Activated CD4-positive, alpha-beta memory T cell treated with anti-CD3 and anti-CD28 coated beads for 36 hours (primary cell): Measurements from ENCODE around the gene TPCN1. TPM values are rescaled to one million over a fixed set of nuclear protein-coding genes. Genes with fewer than 3 reads are reported as not detected.

ENCODE experiments used
- CTCF ChIA-PET: fragments of 350-600 bp; sonication (Branson Sonifier 250); formaldehyde crosslinking; loops from one replicate; lab custom pipeline; 2021; ENCODE audit warnings: antibody characterized with exemption, inconsistent platforms; lab: Charles Lee
- POLR2A ChIA-PET: fragments of 350-600 bp; sonication (Branson Sonifier 250); formaldehyde crosslinking; loops from one replicate; lab custom pipeline; 2021; ENCODE audit warnings: antibody characterized with exemption; lab: Charles Lee
- DNase-seq: peaks from one replicate; pipeline ENCODE4 v3.0.0-alpha.2; 2020
- H3K27ac Mint-ChIP-seq: one replicate; pipeline ENCODE4 v1.8.0; 2021; ENCODE audit warnings: mixed read lengths
- H3K27me3 Mint-ChIP-seq: one replicate; pipeline ENCODE4 v1.8.0; 2021; ENCODE audit warnings: mixed read lengths
- H3K36me3 Mint-ChIP-seq: one replicate; pipeline ENCODE4 v1.8.0; 2021; ENCODE audit warnings: mixed read lengths
- H3K4me1 Mint-ChIP-seq: one replicate; pipeline ENCODE4 v1.8.0; 2021; ENCODE audit warnings: low read depth, mixed read lengths
- H3K4me3 Mint-ChIP-seq: one replicate; pipeline ENCODE4 v1.8.0; 2021; ENCODE audit warnings: mild to moderate bottlenecking, mixed read lengths
- H3K9me3 Mint-ChIP-seq: one replicate; pipeline ENCODE4 v1.8.0; 2021; ENCODE audit warnings: mixed read lengths
- intact Hi-C: fragments of 100-400 bp; cut with micrococcal nuclease; formaldehyde crosslinking; loops from one replicate; pipeline ENCODE4 v1.15.1; 2023
- total RNA-seq, 2 experiments: library from RNA; stranded (reverse); gene quantifications; one replicate each; pipeline ENCODE4 v1.2.3, GENCODE V29; 2021

TPCN1 gene
- total RNA-seq, 2 experiments from 2014 or later: 44.0 to 51.6 TPM

- no peaks in the 10 kb centered on the region for H3K4me1 Mint-ChIP-seq
- DNase-seq: no peak
- H3K9me3 Mint-ChIP-seq: no peaks in the 10 kb centered on the region
- no peaks in the 10 kb centered on the region for H3K27me3 Mint-ChIP-seq
- POLR2A ChIA-PET: no interaction called here
- CTCF ChIA-PET: no interaction called here
- H3K36me3 Mint-ChIP-seq: peaks cover 12% of the 10 kb centered on the region
- intact Hi-C loops: no loop called here
- no peak overlapping the region for H3K4me3 Mint-ChIP-seq
- H3K27ac Mint-ChIP-seq: no peak overlapping the region
These were observed 75.4 kb downstream of the TPCN1 start for GRCh38 chr12:113296557-113297213.

DNA sequence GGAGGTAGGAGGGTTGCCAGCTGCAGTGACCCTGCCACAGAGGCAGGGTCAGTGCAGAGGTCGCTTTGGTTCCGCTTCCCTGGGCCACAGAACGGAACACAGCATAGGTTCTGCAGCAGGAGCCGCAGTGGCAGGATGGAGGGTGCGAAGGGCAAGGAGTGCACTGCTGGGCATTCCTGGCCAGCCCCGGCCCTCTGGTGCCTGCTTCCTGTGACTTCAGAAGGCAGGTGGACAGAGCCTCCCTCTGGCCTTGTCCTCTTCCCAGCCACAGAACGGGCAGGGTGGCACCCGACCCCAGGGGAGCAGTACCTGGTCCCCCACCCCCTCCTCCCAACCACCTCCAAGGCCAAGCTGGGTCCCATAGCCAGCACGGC is 75.9 kb downstream of the TPCN1 start:
- H3K27me3 Mint-ChIP-seq: no peaks in the 10 kb centered on the region
- intact Hi-C loops: no loop called here
- POLR2A ChIA-PET: no interaction called here
- H3K9me3 Mint-ChIP-seq: no peaks in the 10 kb centered on the region
- DNase-seq: no peak
- H3K4me1 Mint-ChIP-seq: no peaks in the 10 kb centered on the region
- no peak overlapping the region for H3K4me3 Mint-ChIP-seq
- CTCF ChIA-PET: no interaction called here
- no peak overlapping the region for H3K27ac Mint-ChIP-seq
- H3K36me3 Mint-ChIP-seq: peaks cover 12% of the 10 kb centered on the region

DNA sequence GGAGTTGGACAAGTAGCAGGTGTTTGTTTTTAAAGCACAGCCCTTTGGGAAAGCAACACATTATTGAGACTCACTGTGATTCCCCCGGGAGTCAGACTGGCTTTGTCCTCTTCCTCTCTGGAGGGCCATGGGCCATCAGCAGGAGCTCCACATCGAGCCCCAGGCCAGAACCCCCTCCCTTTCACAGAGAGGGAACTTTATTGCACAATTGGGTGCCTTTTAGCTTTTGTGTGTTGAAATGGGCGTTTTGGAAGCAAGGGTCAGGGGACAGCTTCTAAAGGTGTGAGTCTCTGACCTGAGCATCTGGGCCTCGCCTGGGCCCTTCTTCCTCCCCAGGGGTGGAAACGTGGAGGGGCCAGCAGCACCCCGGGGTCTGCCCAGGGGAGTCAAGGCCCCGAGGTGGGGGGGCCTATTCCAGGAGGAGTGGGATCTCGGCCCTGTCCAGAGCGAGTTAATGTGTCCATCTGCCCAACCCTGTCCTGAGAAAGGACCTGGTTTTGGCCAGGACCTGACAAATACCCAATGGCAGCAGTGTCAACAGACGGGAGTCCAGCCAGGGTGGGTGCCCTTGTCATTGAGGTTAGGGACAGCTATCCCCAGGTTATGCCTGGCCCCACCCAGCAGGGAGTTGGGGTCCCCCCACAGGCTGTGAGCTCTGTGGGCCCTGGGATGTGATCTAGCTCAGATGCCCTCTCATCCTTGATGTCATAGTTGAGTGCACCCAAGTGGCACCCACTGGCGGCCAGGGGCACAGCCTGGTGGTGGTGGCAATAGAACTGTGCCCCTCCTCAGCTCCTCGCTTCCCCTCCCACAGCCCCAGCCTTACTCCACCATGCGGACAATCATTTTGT is 76.6 kb downstream of the TPCN1 start:
- no peak overlapping the region for H3K4me3 Mint-ChIP-seq
- no peak for DNase-seq
- intact Hi-C loops: no loop called here
- H3K36me3 Mint-ChIP-seq: peaks cover 13% of the 10 kb centered on the region
- no peaks in the 10 kb centered on the region for H3K27me3 Mint-ChIP-seq
- ChIA-PET POLR2A (no interaction called here), CTCF (no interaction called here)
- no peak overlapping the region for H3K27ac Mint-ChIP-seq
- no peaks in the 10 kb centered on the region for H3K9me3 Mint-ChIP-seq
- H3K4me1 Mint-ChIP-seq: peaks cover 5% of the 10 kb centered on the region

DNA sequence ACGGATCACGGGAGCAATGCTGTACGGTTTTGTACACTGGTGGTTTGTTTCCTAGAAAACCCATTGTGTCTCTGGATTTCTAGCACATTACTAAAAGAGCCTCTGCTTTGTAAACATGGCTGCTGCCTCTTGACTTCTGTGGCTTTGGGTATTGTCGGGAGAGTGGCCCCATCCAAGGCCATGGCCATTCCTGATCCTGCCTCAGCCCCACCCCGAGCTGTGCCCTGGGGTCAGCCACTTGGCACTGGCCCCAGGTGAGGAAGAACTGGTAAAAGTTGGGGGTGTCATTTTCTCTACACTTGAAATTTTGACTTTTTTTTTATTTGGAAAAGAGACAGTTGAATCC is 77.2 kb downstream of the TPCN1 start:
- peaks cover 12% of the 10 kb centered on the region for H3K36me3 Mint-ChIP-seq
- H3K27me3 Mint-ChIP-seq: no peaks in the 10 kb centered on the region
- H3K27ac Mint-ChIP-seq: no peak overlapping the region
- ChIA-PET POLR2A (no interaction called here), CTCF (no interaction called here)
- intact Hi-C loops: no loop called here
- no peaks in the 10 kb centered on the region for H3K9me3 Mint-ChIP-seq
- H3K4me1 Mint-ChIP-seq: peaks cover 8% of the 10 kb centered on the region
- DNase-seq: no peak
- no peak overlapping the region for H3K4me3 Mint-ChIP-seq

DNA sequence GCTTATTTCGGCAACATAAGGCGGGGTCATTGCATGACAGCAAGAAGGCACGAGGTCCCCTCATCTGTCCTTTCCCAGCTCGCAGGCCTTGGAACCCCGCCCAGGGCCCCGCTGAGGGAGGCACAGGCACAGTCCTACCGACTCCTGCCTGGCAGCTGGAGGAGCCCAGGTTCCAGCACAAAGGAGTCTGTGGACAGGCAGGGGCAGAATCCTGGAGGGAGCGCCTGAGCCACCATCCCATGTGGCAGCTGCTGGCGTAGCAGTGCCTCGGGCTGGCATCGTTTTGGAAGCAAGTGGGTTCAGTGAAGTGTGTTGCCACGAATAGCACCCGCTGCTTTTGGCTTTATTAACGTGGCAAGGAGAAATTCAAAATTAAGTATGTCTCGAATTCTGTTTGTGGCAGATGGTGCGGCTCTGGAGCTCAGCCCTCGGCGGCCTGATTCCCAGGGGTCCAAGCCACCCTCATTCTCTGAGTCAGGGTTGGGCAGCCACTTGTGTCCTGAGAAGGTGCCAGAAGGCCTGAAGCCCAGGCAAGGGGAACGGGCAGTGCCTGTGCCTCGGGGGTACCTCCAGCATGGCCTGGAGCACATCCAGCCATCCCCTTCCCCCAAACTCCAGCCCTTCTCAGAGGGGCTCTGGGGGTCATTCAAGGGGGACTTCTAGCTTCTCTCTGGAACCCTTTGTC is 77.7 kb downstream of the TPCN1 start:
- intact Hi-C loops: no loop called here
- CTCF ChIA-PET: no interaction called here
- no peaks in the 10 kb centered on the region for H3K27me3 Mint-ChIP-seq
- peaks cover 10% of the 10 kb centered on the region for H3K36me3 Mint-ChIP-seq
- H3K27ac Mint-ChIP-seq: no peak overlapping the region
- H3K9me3 Mint-ChIP-seq: no peaks in the 10 kb centered on the region
- POLR2A ChIA-PET: interaction anchor here (0.6 kb wide), 1 partner anchor 10 kb away, joined by 3 read pairs; no protein-coding TSS in a partner anchor
- H3K4me1 Mint-ChIP-seq: peaks cover 10% of the 10 kb centered on the region
- no peak overlapping the region for H3K4me3 Mint-ChIP-seq
- no peak for DNase-seq

GRCh38 chr12:113299619-113300237 is 78.5 kb downstream of the TPCN1 start:
- Mint-ChIP-seq H3K36me3 (peaks cover 10% of the 10 kb centered on the region), H3K9me3 (no peaks in the 10 kb centered on the region), H3K4me1 (peaks cover 10% of the 10 kb centered on the region), H3K4me3 (no peak overlapping the region), H3K27me3 (no peaks in the 10 kb centered on the region), H3K27ac (no peak overlapping the region)
- intact Hi-C loops: no loop called here
- ChIA-PET CTCF (interaction anchor here (0.6 kb wide), 1 partner anchor 114 kb away, joined by 3 read pairs; the partner anchor contains the start of genes DDX54 and RITA1), POLR2A (interaction anchor here (0.6 kb wide), 1 partner anchor 9 kb away, joined by 3 read pairs; no protein-coding TSS in a partner anchor)
- no peak for DNase-seq

DNA sequence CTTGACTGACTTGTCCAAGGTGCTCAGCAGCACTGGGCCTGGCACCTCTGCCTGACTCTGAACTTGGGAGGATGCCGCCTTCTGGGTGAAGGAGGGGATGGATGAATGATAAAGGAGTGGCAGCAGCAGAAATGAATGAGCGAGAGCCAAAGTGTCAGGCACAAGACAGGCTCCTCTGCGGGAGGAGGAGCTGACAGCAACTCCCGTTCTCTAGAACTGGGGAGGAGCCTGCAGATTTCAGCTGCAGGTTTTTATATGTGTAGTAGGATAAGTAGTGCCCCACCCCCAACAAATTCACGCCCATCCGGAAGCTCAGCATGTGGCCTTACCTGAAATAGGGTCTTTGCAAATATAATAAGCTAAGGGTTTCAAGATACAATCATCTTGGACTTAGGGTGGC is 80.5 kb downstream of the TPCN1 start:
- no peak for DNase-seq
- no peaks in the 10 kb centered on the region for H3K9me3 Mint-ChIP-seq
- CTCF ChIA-PET: no interaction called here
- peaks cover 3% of the 10 kb centered on the region for H3K36me3 Mint-ChIP-seq
- H3K27me3 Mint-ChIP-seq: no peaks in the 10 kb centered on the region
- POLR2A ChIA-PET: no interaction called here
- intact Hi-C loops: no loop called here
- no peak overlapping the region for H3K4me3 Mint-ChIP-seq
- no peak overlapping the region for H3K27ac Mint-ChIP-seq
- H3K4me1 Mint-ChIP-seq: peaks cover 10% of the 10 kb centered on the region

GRCh38 chr12:113302466-113302865 is 81.2 kb downstream of the TPCN1 start:
- no peak for DNase-seq
- H3K27ac Mint-ChIP-seq: no peak overlapping the region
- H3K27me3 Mint-ChIP-seq: no peaks in the 10 kb centered on the region
- peaks cover 10% of the 10 kb centered on the region for H3K4me1 Mint-ChIP-seq
- H3K4me3 Mint-ChIP-seq: no peak overlapping the region
- intact Hi-C loops: no loop called here
- H3K36me3 Mint-ChIP-seq: peaks cover 5% of the 10 kb centered on the region
- ChIA-PET CTCF (no interaction called here), POLR2A (no interaction called here)
- no peaks in the 10 kb centered on the region for H3K9me3 Mint-ChIP-seq

DNA sequence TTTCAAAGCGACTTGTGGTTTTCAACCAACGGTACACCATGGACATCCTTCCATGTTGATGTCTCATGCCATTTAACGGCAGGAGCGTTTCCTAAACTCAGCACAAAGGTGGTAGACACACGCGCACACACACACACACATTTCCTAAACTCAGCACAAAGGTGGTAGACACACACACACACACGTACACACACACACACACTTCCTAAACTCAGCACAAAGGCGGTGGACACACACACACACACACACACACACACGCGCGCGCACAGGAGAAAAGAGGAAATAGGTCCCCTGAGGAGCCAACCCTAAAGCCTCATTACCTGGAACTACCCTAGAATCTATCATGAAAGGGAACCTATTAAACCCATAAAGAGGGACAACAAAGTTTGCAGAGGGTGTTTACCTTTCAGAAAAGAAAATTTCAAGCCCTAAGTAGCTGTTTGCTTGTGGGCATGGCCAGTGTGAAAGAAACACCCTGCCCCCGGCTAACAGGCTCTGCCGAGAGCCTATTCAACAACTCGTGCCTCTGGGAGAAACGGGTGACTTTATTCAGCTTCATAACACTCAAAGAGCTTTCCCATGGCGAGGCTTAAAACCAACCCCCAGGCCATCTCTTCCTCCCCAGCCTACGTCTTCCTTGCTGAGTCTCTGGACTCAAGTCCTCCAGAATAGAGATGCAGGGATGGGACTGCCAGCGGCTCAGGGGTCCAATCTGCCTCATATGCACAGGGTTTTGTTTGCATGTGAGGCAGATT is 81.8 kb downstream of the TPCN1 start:
- Mint-ChIP-seq H3K4me1 (peaks cover 10% of the 10 kb centered on the region), H3K27ac (peak overlapping the region; percentile 1), H3K9me3 (no peaks in the 10 kb centered on the region), H3K36me3 (peaks cover 5% of the 10 kb centered on the region), H3K27me3 (no peaks in the 10 kb centered on the region), H3K4me3 (no peak overlapping the region)
- CTCF ChIA-PET: no interaction called here
- no peak for DNase-seq
- intact Hi-C loops: no loop called here
- POLR2A ChIA-PET: no interaction called here

- Mint-ChIP-seq H3K36me3 (peaks cover 13% of the 10 kb centered on the region), H3K27me3 (no peaks in the 10 kb centered on the region), H3K4me3 (no peak overlapping the region), H3K9me3 (no peaks in the 10 kb centered on the region), H3K4me1 (peaks cover 10% of the 10 kb centered on the region), H3K27ac (no peak overlapping the region)
- intact Hi-C loops: no loop called here
- ChIA-PET CTCF (interaction anchor here (0.6 kb wide), 1 partner anchor 120 kb away, joined by 3 read pairs; no protein-coding TSS in a partner anchor), POLR2A (no interaction called here)
- DNase-seq: no peak
These were observed 84.1 kb downstream of the TPCN1 start for GRCh38 chr12:113305281-113305856.

- peaks cover 18% of the 10 kb centered on the region for H3K36me3 Mint-ChIP-seq
- no peak overlapping the region for H3K27ac Mint-ChIP-seq
- no peak for DNase-seq
- H3K4me1 Mint-ChIP-seq: peaks cover 10% of the 10 kb centered on the region
- CTCF ChIA-PET: interaction anchor here (1.3 kb wide), 1 partner anchor 155 kb away, joined by 3 read pairs; no protein-coding TSS in a partner anchor
- H3K9me3 Mint-ChIP-seq: no peaks in the 10 kb centered on the region
- POLR2A ChIA-PET: no interaction called here
- H3K27me3 Mint-ChIP-seq: no peaks in the 10 kb centered on the region
- H3K4me3 Mint-ChIP-seq: no peak overlapping the region
- intact Hi-C loops: no loop called here
These were observed 85.1 kb downstream of the TPCN1 start for GRCh38 chr12:113306382-113306781.
